ENCODE data around the gene MITD1. TPM values are rescaled to one million over a fixed set of nuclear protein-coding genes. Genes with fewer than 3 reads are reported as not detected.

MITD1 gene
- total RNA-seq, 1 experiment from 2014 or later, result 36.0 TPM

- no peaks in the 10 kb centered on the region for H3K4me1 ChIP-seq (ENCODE audit: control insufficient read depth, insufficient read depth, low read length)
- intact Hi-C loops (cut with micrococcal nuclease; ENCODE audit: unreplicated experiment), result no loop called here
- CTCF ChIA-PET, result no interaction called here
- no TSS peak for BruUV-seq (replicated peaks)
- ATAC-seq (no peak), DNase-seq (ENCODE audit: low read depth, low spot score) (no peak)
- H3K36me3 ChIP-seq (ENCODE audit: control insufficient read depth, insufficient read depth, low read length), result peaks cover 41% of the 10 kb centered on the region
- no peaks in the 10 kb centered on the region for H3K9me3 ChIP-seq (ENCODE audit: control insufficient read depth, insufficient read depth, low read depth, low read length)
- POLR2A ChIA-PET, result no interaction called here
- in situ Hi-C loops (cut with HindIII; ENCODE audit: low pct_unique_long_range_greater_than_20kb, low sequenced_read_pairs), result no loop called here
- no peak for TF ChIP-seq SIN3A (IDR thresholded peaks at IDR 0.05; ENCODE audit: borderline replicate concordance, insufficient read depth, low read depth, low read length)
- no peak for TF ChIP-seq CTCF (IDR thresholded peaks at IDR 0.05)
- no peak for TF ChIP-seq REST (IDR thresholded peaks at IDR 0.05; ENCODE audit: insufficient read depth in 1 of 2, low read depth in 2 of 2, low read length in 1 of 2)
- TF ChIP-seq TCF7L2 (IDR thresholded peaks at IDR 0.05; ENCODE audit: low read depth, low read length), result no peak
- no peak for TF ChIP-seq POLR2AphosphoS5 (IDR thresholded peaks at IDR 0.05; ENCODE audit: low read depth, low read length)
- no peaks in the 10 kb centered on the region for H3K27me3 ChIP-seq (ENCODE audit: control insufficient read depth, insufficient read depth, low read length)
- no peak overlapping the region for H3K27ac ChIP-seq (ENCODE audit: low read length)
- H3K4me3 ChIP-seq (ENCODE audit: low read depth in 2 of 2, low read length in 2 of 2), result no peak overlapping the region
Observed at GRCh38 chr2:99169534-99169933, 11.3 kb downstream of the MITD1 start.

GRCh38 chr2:99166218-99166617 lies 14.6 kb downstream of the MITD1 start:
- ChIA-PET POLR2A (no interaction called here), CTCF (no interaction called here)
- Histone ChIP-seq H3K27ac (ENCODE audit: low read length) (no peak overlapping the region), H3K4me3 (ENCODE audit: low read depth in 2 of 2, low read length in 2 of 2) (no peak overlapping the region), H3K36me3 (ENCODE audit: control insufficient read depth, insufficient read depth, low read length) (peaks cover 27% of the 10 kb centered on the region), H3K9me3 (ENCODE audit: control insufficient read depth, insufficient read depth, low read depth, low read length) (no peaks in the 10 kb centered on the region), H3K4me1 (ENCODE audit: control insufficient read depth, insufficient read depth, low read length) (no peaks in the 10 kb centered on the region), H3K27me3 (ENCODE audit: control insufficient read depth, insufficient read depth, low read length) (no peaks in the 10 kb centered on the region)
- no TSS peak for BruUV-seq (replicated peaks)
- intact Hi-C loops (cut with micrococcal nuclease; ENCODE audit: unreplicated experiment), result no loop called here
- TF ChIP-seq REST (IDR thresholded peaks at IDR 0.05; ENCODE audit: insufficient read depth in 1 of 2, low read depth in 2 of 2, low read length in 1 of 2) (no peak), SIN3A (IDR thresholded peaks at IDR 0.05; ENCODE audit: borderline replicate concordance, insufficient read depth, low read depth, low read length) (no peak), TCF7L2 (IDR thresholded peaks at IDR 0.05; ENCODE audit: low read depth, low read length) (no peak), CTCF (IDR thresholded peaks at IDR 0.05) (no peak), POLR2AphosphoS5 (IDR thresholded peaks at IDR 0.05; ENCODE audit: low read depth, low read length) (no peak)
- DNase-seq (ENCODE audit: low read depth, low spot score), result no peak
- no peak for ATAC-seq
- in situ Hi-C loops (cut with HindIII; ENCODE audit: low pct_unique_long_range_greater_than_20kb, low sequenced_read_pairs), result no loop called here

Measured in Panc1 (cell line).